SJSA1 (cell line): Measurements from ENCODE around the gene TEX22. TPM values are rescaled to one million over a fixed set of nuclear protein-coding genes. Genes with fewer than 3 reads are reported as not detected.
"Not testable (repeated sequence)": the region's sequence is repeated elsewhere in the genome, so short reads cannot be mapped to it uniquely, and the experiment has no call there.

Experiments used
- DNase-seq, 2 experiments: peaks; one replicate each; pipeline ENCODE4 v3.0.0-alpha.2; 2015 to 2020; ENCODE audit warnings: low spot score in 2 of 2, low read depth in 1 of 2
- H3K27ac ChIP-seq: fragments of 250-450 bp; sonication (Bioruptor Pico); 2 replicates; pipeline ENCODE4 v1.5.1; 2020; ENCODE audit warnings: mild to moderate bottlenecking, moderate library complexity
- H3K27me3 ChIP-seq: fragments of 250-450 bp; sonication (Bioruptor Pico); replicated peaks from 2 replicates; pipeline ENCODE4 v1.5.1; 2020; ENCODE audit warnings: mild to moderate bottlenecking, moderate library complexity
- H3K36me3 ChIP-seq: fragments of 250-450 bp; sonication (Bioruptor Pico); 2 replicates; pipeline ENCODE4 v1.5.1; 2020; ENCODE audit warnings: mild to moderate bottlenecking
- H3K4me1 ChIP-seq: fragments of 250-450 bp; sonication (Bioruptor Pico); replicated peaks from 2 replicates; pipeline ENCODE4 v1.6.1; 2021; ENCODE audit warnings: mild to moderate bottlenecking
- H3K4me3 ChIP-seq: fragments of 250-450 bp; sonication (Bioruptor Pico); 2 replicates; pipeline ENCODE4 v1.5.1; 2020; ENCODE audit warnings: mild to moderate bottlenecking
- H3K9me3 ChIP-seq: fragments of 250-450 bp; sonication (Bioruptor Pico); replicated peaks from 2 replicates; pipeline ENCODE4 v1.5.1; 2020; ENCODE audit warnings: mild to moderate bottlenecking
- total RNA-seq: library from RNA; depleted of rRNA; stranded (reverse); fragments of >200 nt; shearing (Covaris generic); gene quantifications from 2 replicates; pipeline ENCODE4 v1.2.3, GENCODE V29; 2014

TEX22 gene
- total RNA-seq, 1 experiment from 2014 or later, result 0.11 TPM

DNA sequence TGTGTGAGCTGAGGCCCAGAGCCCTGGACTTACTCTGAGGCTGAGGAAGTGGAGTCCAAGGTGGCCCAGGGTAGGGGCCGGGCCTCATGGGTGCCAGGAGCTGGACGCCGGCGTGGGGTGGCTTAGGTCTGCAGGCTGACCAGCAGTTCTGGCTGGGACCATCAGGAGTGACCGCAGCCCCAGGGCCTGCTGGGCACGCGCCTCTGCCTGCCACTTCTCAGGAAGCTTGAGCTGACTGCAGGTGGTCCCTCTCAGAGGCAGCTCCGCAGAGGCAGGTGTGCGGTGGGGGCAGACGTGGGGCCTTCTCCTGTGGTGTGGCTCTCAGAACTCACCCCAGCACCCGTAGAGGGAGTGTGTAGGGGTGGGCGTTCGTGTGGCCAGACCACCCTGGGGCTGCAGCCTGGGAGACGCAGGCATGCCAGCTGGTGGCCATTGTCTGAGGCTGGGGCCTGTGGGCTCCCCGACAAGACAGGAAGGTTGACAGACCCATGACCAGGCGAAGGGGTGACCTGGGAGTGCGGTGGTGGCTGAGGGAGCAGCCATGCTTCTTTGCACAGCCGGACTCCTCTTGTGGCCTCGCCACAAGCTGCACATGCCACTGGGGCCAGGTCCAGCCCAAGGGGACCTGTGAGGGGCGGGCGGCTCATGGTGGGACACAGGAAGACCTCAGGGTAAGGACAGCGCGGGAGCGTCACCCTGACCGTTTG is 40.0 kb upstream of the TEX22 start:
- H3K9me3 ChIP-seq, result no peaks in the 10 kb centered on the region
- no peak overlapping the region for H3K4me3 ChIP-seq
- DNase-seq, result no peak
- no peak overlapping the region for H3K27ac ChIP-seq
- H3K36me3 ChIP-seq, result no peaks in the 10 kb centered on the region
- no peaks in the 10 kb centered on the region for H3K4me1 ChIP-seq
- no peaks in the 10 kb centered on the region for H3K27me3 ChIP-seq

- Histone ChIP-seq H3K27me3 (no peaks in the 10 kb centered on the region), H3K9me3 (no peaks in the 10 kb centered on the region), H3K27ac (no peak overlapping the region), H3K4me1 (no peaks in the 10 kb centered on the region), H3K4me3 (no peak overlapping the region), H3K36me3 (no peaks in the 10 kb centered on the region)
- no peak for DNase-seq
Measured at GRCh38 chr14:105358943-105359342, 39.4 kb upstream of the TEX22 start.

- not testable (repeated sequence) for H3K36me3 ChIP-seq, DNase-seq, H3K27me3 ChIP-seq, H3K27ac ChIP-seq, H3K4me1 ChIP-seq, H3K9me3 ChIP-seq, H3K4me3 ChIP-seq
Measured at GRCh38 chr14:105361412-105361811, 36.9 kb upstream of the TEX22 start.

- Histone ChIP-seq H3K4me1 (peaks cover 4% of the 10 kb centered on the region; the same call in 1 of the 2 replicates), H3K4me3 (no peak overlapping the region), H3K9me3 (no peaks in the 10 kb centered on the region), H3K36me3 (0 out of 2 replicates have a peak, but pooled peaks cover 4% of the 10 kb centered on the region), H3K27ac (no peak overlapping the region), H3K27me3 (no peaks in the 10 kb centered on the region)
- DNase-seq, result peak in 1 of 2 experiments; percentile 23
Measured at GRCh38 chr14:105363847-105364708, 34.3 kb upstream of the TEX22 start.

DNA sequence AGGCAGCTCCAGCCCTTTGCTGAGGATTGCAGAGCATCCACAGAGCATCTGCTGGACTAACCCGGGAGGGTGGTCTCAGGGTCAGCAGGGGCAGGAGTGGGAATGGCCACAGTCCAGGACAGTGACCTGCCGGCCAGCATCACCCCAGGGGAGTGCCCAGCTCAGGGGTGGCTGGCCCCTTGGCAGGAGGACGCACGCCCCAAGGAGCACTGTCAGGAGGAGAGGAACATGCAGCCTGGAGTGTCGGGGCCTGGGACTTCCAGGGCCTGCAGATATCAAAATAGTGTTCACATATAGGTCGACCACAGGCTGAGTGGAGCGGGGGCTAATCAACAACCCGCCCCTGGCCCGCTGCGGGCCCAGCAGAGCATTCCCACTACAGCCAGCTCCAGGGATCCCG is 33.2 kb upstream of the TEX22 start:
- Histone ChIP-seq H3K4me1 (peaks cover 4% of the 10 kb centered on the region; the same call in 1 of the 2 replicates), H3K27ac (no peak overlapping the region), H3K36me3 (0 out of 2 replicates have a peak, but pooled peaks cover 4% of the 10 kb centered on the region), H3K9me3 (no peaks in the 10 kb centered on the region), H3K4me3 (no peak overlapping the region), H3K27me3 (no peaks in the 10 kb centered on the region)
- DNase-seq, result no peak

GRCh38 chr14:105365681-105366080 is 32.7 kb upstream of the TEX22 start:
- Histone ChIP-seq H3K36me3 (0 out of 2 replicates have a peak, but pooled peaks cover 4% of the 10 kb centered on the region), H3K27me3 (no peaks in the 10 kb centered on the region), H3K9me3 (no peaks in the 10 kb centered on the region), H3K4me3 (no peak overlapping the region), H3K4me1 (peaks cover 4% of the 10 kb centered on the region; the same call in 1 of the 2 replicates), H3K27ac (no peak overlapping the region)
- DNase-seq, result no peak

- H3K36me3 ChIP-seq, result 0 out of 2 replicates have a peak, but pooled peaks cover 7% of the 10 kb centered on the region
- DNase-seq, result no peak
- H3K27ac ChIP-seq, result no peak overlapping the region
- peaks cover 4% of the 10 kb centered on the region; the same call in 1 of the 2 replicates for H3K4me1 ChIP-seq
- no peak overlapping the region for H3K4me3 ChIP-seq
- no peaks in the 10 kb centered on the region for H3K9me3 ChIP-seq
- H3K27me3 ChIP-seq, result no peaks in the 10 kb centered on the region
Measured at GRCh38 chr14:105366386-105367074, 31.8 kb upstream of the TEX22 start.

- no peak overlapping the region for H3K4me3 ChIP-seq
- H3K27ac ChIP-seq, result no peak overlapping the region
- DNase-seq, result no peak
- H3K27me3 ChIP-seq, result no peaks in the 10 kb centered on the region
- H3K36me3 ChIP-seq, result 0 out of 2 replicates have a peak, but pooled peaks cover 7% of the 10 kb centered on the region
- no peaks in the 10 kb centered on the region for H3K9me3 ChIP-seq
- H3K4me1 ChIP-seq, result peaks cover 4% of the 10 kb centered on the region; the same call in 1 of the 2 replicates
Measured at GRCh38 chr14:105367116-105368031, 31.0 kb upstream of the TEX22 start.

DNA sequence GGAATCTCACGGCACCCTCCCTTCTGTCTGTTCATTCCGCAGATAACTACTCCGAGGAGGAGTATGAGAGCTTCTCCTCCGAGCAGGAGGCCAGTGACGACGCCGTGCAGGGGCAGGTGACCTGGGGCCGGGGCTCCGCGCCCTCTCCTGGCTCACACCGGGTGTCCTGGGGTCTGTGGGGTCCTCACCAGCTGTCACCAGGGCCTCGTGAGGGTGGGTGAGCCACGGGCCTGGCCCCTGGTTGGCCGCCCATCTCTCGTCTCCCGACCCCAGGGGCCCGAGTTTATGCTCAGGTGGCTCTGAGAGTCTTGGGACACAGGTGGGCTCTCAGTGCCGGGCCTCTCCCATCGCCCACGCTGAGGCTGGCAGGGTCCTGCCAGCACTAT is 30.3 kb upstream of the TEX22 start:
- no peaks in the 10 kb centered on the region for H3K9me3 ChIP-seq
- no peak for DNase-seq
- peaks cover 4% of the 10 kb centered on the region; the same call in 1 of the 2 replicates for H3K4me1 ChIP-seq
- no peak overlapping the region for H3K27ac ChIP-seq
- H3K4me3 ChIP-seq, result no peak overlapping the region
- 0 out of 2 replicates have a peak, but pooled peaks cover 7% of the 10 kb centered on the region for H3K36me3 ChIP-seq
- no peaks in the 10 kb centered on the region for H3K27me3 ChIP-seq

GRCh38 chr14:105368426-105368825 is 29.9 kb upstream of the TEX22 start:
- Histone ChIP-seq H3K9me3 (no peaks in the 10 kb centered on the region), H3K4me3 (no peak overlapping the region), H3K27ac (no peak overlapping the region), H3K36me3 (0 out of 2 replicates have a peak, but pooled peaks cover 7% of the 10 kb centered on the region), H3K27me3 (no peaks in the 10 kb centered on the region), H3K4me1 (peaks cover 4% of the 10 kb centered on the region; the same call in 1 of the 2 replicates)
- DNase-seq, result no peak

DNA sequence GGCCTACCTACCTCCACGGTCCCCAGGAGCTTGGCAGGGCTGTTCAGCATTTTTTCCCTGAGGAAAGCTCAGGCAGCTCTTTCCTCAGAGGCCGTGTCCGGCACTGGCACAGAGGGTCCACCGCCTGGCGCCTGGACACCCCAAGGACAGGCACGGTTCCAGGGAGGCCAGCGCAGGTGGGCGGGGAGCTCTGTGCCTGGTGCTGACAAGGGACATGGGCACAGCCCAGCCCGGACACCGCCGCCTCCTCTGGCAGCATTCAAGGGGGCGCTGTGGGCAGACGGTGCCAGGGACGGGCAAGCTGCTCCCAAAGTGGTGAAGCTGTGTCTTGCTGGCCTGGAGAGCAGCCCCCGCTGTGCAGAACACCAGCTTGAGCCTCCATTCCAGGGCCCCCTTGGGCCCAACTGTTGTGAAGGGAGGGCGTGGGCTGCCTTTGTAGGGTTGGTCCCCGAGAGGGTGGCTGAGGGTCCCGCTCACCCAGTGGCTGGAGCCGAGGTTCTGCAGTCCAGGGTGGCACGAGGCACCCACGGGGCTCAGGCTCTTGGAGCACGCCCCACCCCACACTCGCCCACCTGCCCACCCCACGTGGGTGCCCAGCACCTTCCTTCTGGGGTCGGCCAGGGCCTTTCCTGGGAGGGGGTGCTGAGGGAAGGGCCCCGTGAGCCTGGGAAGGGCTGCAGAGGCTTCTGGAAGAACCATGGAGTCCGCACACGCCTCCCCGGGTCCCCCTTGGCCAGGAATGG is 29.3 kb upstream of the TEX22 start:
- no peak for DNase-seq
- Histone ChIP-seq H3K4me3 (no peak overlapping the region), H3K27me3 (no peaks in the 10 kb centered on the region), H3K36me3 (0 out of 2 replicates have a peak, but pooled peaks cover 7% of the 10 kb centered on the region), H3K9me3 (no peaks in the 10 kb centered on the region), H3K4me1 (peaks cover 4% of the 10 kb centered on the region; the same call in 1 of the 2 replicates), H3K27ac (no peak overlapping the region)

- Histone ChIP-seq H3K27ac (no peak overlapping the region), H3K36me3 (0 out of 2 replicates have a peak, but pooled peaks cover 7% of the 10 kb centered on the region), H3K9me3 (no peaks in the 10 kb centered on the region), H3K27me3 (no peaks in the 10 kb centered on the region), H3K4me1 (peaks cover 4% of the 10 kb centered on the region; the same call in 1 of the 2 replicates), H3K4me3 (no peak overlapping the region)
- DNase-seq, result no peak
Measured at GRCh38 chr14:105369653-105370040, 28.7 kb upstream of the TEX22 start.
